IMR-90 (cell line): Measurements from ENCODE around the gene SLC27A3.

ENCODE experiments used
- CEBPB ChIP-seq: IDR thresholded peaks from 2 replicates; pipeline ENCODE4 v1.6.1; 2012; ENCODE audit warnings: low read depth, low read length, improper control_type of control experiment
- CHD1 ChIP-seq: IDR thresholded peaks from 2 replicates; pipeline ENCODE4 v1.6.1; 2012; ENCODE audit warnings: low read depth, low read length, improper control_type of control experiment
- FOS ChIP-seq: fragments of 150-350 bp; IDR thresholded peaks from 2 replicates; pipeline ENCODE4 v1.6.1; 2016; ENCODE audit warnings: low read depth, low read length
- MAFK ChIP-seq: IDR thresholded peaks from 2 replicates; pipeline ENCODE4 v1.6.1; 2012; ENCODE audit warnings: low read depth, low read length, improper control_type of control experiment
- POLR2A ChIP-seq: IDR thresholded peaks from 2 replicates; pipeline ENCODE4 v1.6.1; 2012; ENCODE audit warnings: mild to moderate bottlenecking, low read depth, low read length
- RCOR1 ChIP-seq: IDR thresholded peaks from 2 replicates; pipeline ENCODE4 v1.6.1; 2012; ENCODE audit warnings: mild to moderate bottlenecking, low read length, improper control_type of control experiment; ENCODE audit not compliant: insufficient replicate concordance
- TF ChIP-seq, protein P1 (sequence below): conservative IDR thresholded peaks from 2 replicates; pipeline ENCODE4 v1.5.1; 2012; ENCODE audit warnings: mild to moderate bottlenecking, low read depth, low read length, improper control_type of control experiment

DNA sequence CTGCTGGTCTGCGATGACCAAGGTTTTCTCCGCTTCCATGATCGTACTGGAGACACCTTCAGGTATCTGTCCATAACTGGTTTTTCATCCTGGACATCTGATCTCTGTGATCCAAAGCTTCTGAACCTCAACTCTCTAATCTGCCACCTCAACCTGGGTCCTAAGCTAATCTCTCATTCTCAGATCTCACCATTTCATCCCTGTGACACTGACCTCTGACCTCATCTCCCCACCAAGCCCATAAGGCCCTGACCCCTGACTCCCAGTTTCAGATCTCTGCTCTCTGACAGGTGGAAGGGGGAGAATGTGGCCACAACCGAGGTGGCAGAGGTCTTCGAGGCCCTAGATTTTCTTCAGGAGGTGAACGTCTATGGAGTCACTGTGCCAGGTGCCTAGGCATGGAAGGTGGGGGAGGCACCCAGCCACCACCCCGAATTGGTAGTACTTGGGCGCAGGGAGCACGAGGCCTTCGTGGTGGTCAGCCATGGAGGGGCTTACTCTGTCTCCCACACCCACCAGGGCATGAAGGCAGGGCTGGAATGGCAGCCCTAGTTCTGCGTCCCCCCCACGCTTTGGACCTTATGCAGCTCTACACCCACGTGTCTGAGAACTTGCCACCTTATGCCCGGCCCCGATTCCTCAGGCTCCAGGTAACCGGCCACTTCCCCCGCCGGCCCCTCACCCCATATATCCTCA lies 3.8 kb downstream of the SLC27A3 start:
- TF ChIP-seq, protein P1, sequence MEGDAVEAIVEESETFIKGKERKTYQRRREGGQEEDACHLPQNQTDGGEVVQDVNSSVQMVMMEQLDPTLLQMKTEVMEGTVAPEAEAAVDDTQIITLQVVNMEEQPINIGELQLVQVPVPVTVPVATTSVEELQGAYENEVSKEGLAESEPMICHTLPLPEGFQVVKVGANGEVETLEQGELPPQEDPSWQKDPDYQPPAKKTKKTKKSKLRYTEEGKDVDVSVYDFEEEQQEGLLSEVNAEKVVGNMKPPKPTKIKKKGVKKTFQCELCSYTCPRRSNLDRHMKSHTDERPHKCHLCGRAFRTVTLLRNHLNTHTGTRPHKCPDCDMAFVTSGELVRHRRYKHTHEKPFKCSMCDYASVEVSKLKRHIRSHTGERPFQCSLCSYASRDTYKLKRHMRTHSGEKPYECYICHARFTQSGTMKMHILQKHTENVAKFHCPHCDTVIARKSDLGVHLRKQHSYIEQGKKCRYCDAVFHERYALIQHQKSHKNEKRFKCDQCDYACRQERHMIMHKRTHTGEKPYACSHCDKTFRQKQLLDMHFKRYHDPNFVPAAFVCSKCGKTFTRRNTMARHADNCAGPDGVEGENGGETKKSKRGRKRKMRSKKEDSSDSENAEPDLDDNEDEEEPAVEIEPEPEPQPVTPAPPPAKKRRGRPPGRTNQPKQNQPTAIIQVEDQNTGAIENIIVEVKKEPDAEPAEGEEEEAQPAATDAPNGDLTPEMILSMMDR: no peak
- no peak for TF ChIP-seq MAFK
- TF ChIP-seq CEBPB: no peak
- no peak for TF ChIP-seq POLR2A
- TF ChIP-seq FOS: no peak
- TF ChIP-seq RCOR1: no peak
- no peak for TF ChIP-seq CHD1
